SH-SY5Y (cell line): Measurements from ENCODE around the gene DOCK2.

Experiments
- GATA2 ChIP-seq: IDR thresholded peaks from 2 replicates; pipeline ENCODE4 v1.6.1; 2011; ENCODE audit warnings: mild to moderate bottlenecking, low read depth, low read length
- GATA3 ChIP-seq: IDR thresholded peaks from 2 replicates; pipeline ENCODE4 v1.6.1; 2011; ENCODE audit warnings: low read depth, mild to moderate bottlenecking, low read length, moderate library complexity

Gene DOCK2

DNA sequence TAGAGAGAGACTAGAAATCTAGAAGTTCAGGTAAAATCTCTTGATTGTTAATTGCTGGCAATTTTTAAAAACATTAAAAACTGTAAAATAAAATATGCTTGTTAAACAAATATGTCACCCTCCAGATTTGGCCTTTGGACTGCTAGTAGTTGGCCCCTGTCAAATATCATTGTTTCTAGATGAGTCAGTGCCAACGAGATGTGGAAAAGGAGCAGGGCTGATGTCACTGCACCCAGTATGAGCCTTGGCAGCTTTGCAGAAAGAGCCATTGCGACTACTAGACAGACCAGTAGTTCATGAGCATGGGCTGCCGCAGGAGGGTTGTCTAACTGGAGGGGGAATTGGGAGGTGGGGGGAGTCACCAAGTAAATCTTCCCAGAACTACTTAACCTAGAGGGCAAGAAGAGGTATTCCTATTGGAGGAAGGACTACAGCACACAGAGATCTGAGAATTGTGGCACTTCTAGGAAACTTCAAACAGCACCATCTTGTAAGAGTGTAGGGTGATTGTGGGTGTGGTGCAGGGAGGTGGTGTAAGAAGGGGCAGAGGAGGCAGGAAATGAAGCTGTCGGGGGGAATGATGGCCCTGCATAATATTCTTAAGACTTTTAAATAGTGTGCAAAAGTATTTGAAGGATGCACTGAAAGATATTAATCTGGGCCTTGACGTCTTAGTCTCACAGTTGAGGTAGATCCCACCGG lies 7.1 kb upstream of the DOCK2 start:
- no peak for TF ChIP-seq GATA3
- TF ChIP-seq GATA2: no peak

DNA sequence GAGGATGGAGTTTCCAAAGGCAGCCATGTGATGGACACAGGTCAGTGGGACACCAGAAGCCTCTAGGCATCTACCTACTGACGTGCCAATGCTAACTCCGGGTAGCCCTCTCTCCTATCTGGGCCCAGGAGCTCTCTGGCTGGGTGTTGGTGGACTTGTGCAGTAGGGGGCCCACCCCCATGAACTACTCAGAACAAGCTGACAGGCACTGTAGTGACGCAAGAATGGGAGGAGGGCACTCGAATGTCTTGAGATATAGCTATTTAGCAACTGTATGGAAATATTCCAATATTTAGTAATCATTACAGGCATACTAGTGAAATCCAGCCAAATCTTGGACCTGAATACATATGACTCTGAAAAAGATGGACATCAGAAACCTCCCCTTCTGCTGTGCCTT lies 5.7 kb upstream of the DOCK2 start:
- no peak for TF ChIP-seq GATA2
- TF ChIP-seq GATA3: no peak

DNA sequence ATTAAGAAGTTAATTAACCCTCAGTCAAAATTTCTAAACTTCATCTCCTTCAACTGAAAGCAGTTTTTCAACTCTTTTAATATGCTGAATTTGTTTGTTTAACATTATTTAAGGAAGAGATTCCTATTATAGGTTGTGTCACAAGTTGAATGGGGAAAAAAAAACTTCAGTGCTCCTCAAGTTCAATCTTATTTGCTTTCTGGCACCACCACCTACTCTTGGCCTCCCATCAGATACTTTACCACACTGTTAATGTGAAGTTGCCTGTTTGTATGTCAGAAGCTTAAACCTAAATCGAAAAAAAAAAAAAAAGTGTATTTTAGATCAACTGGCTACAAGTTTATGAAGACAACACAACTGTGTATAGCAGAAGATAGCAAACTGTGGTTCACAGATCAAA lies 4.1 kb upstream of the DOCK2 start:
- no peak for TF ChIP-seq GATA3
- TF ChIP-seq GATA2: no peak

DNA sequence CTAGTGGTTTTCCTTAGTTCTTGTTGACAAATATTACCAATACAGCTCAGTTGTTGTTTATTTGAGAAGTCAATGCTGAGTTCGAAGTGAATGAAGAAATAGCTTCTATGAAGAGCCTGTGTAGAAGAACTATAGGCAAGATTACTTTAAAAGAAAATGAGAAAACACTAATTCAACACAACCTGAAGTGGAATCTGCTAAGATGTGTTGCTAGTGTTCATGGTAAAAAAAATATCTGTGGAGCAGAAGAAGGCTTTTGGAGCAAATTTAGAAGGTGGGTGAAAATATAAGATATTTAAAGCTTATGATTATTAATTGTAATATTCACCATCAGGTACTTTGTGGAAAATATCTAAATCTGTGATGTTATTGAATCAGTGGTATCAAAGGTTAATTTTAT lies 2.5 kb upstream of the DOCK2 start:
- TF ChIP-seq GATA2: no peak
- no peak for TF ChIP-seq GATA3

DNA sequence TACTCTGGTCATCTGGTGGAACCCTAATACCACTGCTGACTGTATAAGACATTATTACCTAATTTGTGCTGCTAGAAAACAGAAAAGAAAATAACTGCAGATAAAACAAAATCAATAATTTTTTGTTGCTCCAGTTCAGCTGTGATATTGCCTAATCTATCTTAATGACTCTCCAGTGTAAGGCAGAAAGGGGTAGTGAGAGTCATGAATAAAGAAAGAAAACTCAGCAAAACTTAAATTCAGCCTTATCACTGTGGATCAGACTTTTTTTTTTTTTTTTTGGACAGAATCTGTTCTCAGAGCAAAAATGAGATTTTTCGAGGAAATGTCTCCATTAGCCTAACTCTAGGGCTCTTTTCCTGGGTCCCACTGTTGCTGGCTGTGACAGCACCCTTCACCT lies 1.1 kb upstream of the DOCK2 start:
- TF ChIP-seq GATA2 (no peak), GATA3 (no peak)

DNA sequence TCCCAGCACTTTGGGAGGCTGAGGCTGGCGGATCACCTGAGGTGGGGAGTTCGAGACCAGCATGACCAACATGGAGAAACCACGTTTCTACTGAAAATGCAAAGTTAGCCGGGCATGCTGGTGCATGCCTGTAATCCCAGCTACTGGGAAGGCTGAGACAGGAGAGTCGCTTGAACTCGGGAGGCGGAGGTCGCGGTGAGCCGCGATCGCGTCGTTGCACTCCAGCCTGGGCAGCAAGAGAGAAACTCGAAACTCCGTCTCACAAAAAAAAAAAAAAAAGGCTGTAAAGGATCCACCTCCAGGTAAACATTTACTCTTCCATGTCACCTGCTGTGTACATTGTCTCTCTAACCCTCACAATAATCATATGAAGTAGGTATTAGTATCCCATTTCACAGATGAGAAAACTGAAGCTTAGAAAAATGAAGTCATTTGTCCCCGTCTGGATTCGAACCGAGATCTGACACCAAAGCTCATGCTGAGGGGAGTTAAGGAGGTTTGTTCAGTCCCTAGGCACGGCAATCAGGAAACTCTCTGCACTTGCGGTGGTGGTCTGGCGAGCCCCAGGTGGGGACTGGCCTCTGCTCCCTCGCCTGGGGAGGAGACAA lies 494 bp upstream of the DOCK2 start:
- TF ChIP-seq GATA3 (no peak), GATA2 (no peak)

DNA sequence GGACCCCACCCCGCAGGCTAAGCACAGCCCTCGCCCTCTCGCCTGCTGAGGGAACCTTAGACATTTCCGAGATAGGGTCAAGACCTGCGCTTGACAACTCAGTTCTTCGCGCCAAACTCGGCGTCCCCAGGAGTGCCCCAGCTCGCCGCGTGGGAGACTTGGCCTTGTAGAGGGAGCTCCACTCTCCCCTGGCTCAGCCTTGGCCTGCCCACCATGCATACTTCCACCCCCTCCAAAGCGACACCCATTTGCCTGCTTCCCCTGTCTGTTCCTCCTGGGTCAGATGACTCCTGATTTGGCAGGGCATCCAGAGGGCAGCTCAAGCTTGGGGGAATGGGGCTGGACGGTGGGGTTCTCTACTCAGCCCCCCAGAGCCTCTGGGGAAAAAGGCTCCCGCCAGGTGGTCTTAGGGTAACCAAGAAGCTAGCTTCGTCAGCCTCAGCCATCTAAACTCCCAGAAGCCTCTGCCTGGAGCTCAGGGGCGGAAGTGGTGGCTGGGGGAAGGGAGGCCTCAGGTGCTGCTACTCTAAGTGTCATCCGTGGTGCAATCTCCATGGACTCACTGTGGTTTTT lies 560 bp downstream of the DOCK2 start:
- no peak for TF ChIP-seq GATA3
- no peak for TF ChIP-seq GATA2

DNA sequence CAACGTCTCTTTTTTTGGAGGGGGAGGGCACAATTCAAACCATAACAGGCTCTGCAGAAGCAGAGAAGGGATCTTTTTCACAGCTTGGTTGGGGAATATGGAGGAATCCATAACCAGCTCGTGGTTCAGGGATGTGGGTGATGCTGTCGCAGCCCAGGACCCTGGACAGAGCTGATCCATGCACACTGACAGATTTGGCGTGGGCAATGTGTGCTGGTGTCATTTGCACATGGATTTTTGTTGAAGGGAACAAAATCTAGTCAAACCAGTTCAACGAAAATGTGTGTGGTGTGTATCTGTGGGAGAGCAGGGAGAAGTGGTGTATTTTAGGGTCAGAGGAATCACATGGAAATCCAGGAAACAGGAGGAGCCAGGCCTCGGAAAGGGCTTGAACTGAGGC lies 4.2 kb downstream of the DOCK2 start:
- TF ChIP-seq GATA2: no peak
- no peak for TF ChIP-seq GATA3

DNA sequence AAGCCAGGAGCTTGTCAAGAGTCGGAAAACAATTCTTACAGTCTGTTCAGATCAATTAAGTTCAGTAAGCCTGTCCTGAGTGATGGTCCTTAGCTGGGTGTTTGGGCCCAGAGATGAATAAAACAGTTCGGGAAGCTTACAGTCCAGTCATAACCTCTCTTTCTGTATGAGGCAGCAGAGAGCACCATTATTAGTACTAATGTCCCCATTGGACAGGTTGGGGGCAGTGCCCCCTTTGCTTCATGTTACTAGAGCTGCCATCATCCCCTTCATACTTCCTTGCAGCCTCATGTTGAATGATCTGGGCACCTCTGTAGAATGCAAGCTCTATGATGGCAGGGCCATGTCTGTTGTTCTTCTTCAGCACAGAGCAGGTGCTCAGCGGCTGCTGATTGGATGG lies 9.8 kb downstream of the DOCK2 start:
- TF ChIP-seq GATA3: no peak
- TF ChIP-seq GATA2: no peak

DNA sequence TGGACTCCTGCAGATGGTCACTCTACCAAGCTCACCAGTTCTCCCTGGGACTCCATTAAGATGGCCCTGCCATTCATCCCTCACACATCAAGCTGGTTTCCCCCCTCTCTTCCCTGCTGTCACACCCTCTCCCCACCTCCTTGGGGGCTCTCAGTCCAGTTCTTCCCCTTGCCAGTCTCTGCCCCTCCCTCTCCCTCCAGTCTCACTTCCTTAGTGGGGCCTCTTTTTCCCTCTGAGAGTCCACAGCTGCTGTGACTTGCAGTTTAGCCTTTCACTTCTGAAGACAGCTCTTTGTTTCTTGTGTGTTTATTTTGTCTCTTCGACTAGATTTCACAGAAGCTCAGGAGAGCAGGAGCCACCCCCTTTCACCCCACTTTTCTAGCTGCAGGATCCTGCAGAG lies 10.5 kb downstream of the DOCK2 start:
- no peak for TF ChIP-seq GATA2
- no peak for TF ChIP-seq GATA3

DNA sequence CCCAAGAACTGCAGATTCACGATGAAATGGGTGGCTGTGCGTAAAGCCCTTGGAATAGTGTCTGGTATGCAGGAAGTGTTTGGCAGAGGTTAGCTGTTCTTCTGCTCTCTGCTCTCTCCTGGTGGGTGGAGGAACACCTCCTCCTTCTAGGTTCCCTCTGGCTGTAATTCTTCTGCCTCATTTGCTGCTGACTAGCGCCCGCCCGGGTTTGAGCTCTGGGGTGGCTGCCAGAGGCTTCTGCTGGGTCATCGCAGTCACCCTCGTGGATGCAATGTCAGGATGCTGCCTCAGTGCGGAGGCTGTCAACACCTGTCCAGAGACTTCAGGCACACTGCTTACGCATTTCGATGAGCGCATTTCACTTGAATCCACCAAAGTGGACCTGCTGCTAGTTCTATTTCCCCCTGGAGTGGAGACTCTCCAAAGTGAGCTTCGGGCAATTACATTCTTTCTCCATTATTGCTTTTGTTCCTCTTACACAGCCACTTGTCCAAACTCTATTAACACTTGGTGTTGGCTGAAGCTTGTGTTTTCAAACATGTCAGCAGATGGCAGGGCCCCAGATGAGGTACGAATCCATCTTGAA lies 11.7 kb downstream of the DOCK2 start:
- TF ChIP-seq GATA2 (no peak), GATA3 (no peak)

DNA sequence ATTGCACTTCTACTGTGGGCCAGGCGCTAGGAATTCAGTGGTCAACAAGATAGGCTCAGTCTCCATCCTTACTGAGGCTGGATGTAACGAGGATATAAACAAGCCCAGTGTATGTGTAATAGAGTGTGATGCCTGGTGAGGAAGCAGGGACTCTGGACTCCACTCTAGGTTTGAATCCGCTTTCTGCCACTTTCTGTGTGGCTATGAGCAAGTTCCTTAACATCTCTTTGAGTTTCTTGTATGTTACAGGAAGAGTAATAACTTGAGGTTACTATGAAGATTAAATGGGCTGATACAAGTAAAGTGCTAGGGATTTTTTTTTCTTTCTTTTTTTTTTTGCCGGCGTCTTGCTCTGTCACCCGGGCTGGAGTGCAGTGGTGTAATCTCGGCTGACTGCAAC lies 12.4 kb downstream of the DOCK2 start:
- TF ChIP-seq GATA3 (no peak), GATA2 (no peak)

DNA sequence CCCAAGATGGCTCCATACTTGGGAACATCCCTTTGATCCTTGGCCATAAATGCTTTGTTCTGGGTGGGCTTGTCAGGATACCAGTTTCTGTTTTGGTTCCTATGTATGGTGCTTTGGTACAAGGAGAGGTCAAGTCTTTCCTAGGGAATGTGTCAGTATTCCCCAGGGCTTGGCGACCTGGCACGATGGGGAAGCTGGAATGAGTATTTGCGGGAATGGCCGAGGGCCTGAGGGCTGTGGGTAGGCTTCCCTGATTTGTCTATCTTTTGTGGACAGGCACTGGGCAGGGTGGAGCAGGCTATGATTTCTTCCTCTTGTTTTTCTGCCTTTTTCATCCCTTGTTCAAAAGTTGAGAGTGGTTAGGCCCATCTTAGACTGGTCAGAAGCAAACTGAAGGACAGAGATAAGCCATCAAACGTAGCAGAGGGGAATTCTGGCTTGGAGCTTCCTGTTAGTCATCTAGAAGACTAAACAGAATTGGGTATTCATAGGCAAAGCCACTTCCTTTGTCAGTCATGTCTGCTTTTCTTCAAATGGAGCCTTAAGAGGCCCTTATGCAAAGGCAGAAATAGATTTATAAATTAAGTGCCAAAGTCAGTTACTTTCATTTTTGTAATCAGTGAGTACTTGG lies 13.7 kb downstream of the DOCK2 start:
- TF ChIP-seq GATA2: no peak
- no peak for TF ChIP-seq GATA3

DNA sequence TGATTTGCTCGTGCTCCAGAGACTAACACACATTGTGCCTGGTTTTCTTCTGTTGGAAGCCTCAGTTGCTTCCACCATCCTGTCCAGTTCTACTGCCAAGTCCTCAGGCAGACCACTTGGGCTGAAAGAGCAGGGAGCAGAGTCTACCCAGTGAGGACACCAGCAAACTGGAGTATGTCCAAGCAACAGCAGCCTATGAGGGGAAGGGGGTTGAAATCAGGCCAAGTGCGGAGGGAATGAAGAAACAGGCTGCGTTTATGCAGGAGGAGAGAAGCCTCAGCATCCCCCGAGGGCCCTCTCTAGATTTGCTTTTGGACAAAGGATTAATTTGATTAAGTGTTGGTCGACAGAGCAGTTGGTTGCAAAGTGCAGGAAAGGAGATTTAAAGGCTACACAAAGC lies 14.5 kb downstream of the DOCK2 start:
- no peak for TF ChIP-seq GATA3
- no peak for TF ChIP-seq GATA2

DNA sequence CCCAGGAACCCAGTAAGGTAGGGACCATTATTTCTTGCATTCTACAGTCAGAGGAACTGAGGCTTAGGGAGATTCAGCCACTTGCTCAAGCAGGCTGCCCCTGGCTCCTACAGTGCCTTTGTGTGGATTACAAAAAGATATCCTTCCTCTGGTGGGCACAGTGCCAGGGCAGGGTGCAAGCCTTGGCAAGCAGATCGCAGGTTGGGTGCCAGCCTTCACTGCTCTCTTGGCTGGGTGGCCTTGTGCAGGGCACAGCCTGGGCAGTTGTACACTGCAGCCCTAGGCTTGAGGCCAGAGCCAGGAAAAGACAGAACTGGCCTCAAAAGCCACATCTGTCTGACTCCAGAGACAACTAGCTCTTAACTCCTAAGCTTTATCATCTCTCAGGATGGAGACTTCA lies 15.0 kb downstream of the DOCK2 start:
- TF ChIP-seq GATA3 (no peak), GATA2 (no peak)

DNA sequence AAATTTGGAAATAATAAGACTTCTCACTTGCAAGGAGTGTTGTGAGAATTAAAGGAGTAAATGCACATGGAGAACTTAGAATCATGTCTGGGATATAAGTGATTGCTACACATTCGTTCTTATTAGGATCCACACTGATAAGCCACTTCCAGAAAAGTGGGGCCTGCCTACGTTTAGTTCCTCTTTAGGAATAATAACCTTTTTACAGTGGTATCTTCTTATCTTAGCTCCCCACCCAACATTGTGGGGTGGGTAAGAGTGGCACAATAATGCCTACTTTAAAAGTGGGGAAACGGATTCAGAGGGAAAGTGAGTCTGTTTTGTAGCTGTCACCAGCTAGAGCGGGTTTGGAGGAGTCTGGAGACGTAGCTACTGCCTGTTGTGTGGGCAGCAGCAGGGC lies 16.0 kb downstream of the DOCK2 start:
- no peak for TF ChIP-seq GATA3
- TF ChIP-seq GATA2: no peak
